HEK293T (cell line): ENCODE measurements around the gene SEC14L1.

Source experiments
- CTCF ChIA-PET: fragments of 350-600 bp; formaldehyde crosslinking; extraction: SDS; loops from one replicate; lab custom pipeline; 2021; ENCODE audit warnings: antibody characterized with exemption, inconsistent platforms; lab: Yijun Ruan, JAX
- POLR2A ChIA-PET: fragments of 350-600 bp; formaldehyde crosslinking; extraction: SDS; loops from one replicate; lab custom pipeline; 2020; ENCODE audit warnings: antibody characterized with exemption, inconsistent platforms; lab: Yijun Ruan, JAX
- DNase-seq: peaks from one replicate; pipeline ENCODE4 v3.0.0; 2012; ENCODE audit warnings: mixed read lengths; ENCODE audit errors: extremely low spot score
- ARNT ChIP-seq: fragments of 450-650 bp; IDR thresholded peaks from 2 replicates; pipeline ENCODE4 v1.6.1; 2017; ENCODE audit warnings: mild to moderate bottlenecking
- BHLHE40 ChIP-seq: fragments of 450-650 bp; IDR thresholded peaks from 2 replicates; pipeline ENCODE4 v1.6.1; 2016; ENCODE audit warnings: mild to moderate bottlenecking, moderate library complexity, borderline replicate concordance
- CTBP1 ChIP-seq: fragments of 450-650 bp; IDR thresholded peaks from 2 replicates; pipeline ENCODE4 v1.6.1; 2016; ENCODE audit warnings: borderline replicate concordance
- ELF4 ChIP-seq: fragments of 450-650 bp; IDR thresholded peaks from 2 replicates; pipeline ENCODE4 v1.6.1; 2017; ENCODE audit warnings: antibody characterized with exemption
- FOXA1 ChIP-seq: fragments of 450-650 bp; IDR thresholded peaks from 2 replicates; pipeline ENCODE4 v1.6.1; 2016; ENCODE audit warnings: mild to moderate bottlenecking
- FOXK2 ChIP-seq: fragments of 450-650 bp; IDR thresholded peaks from 2 replicates; pipeline ENCODE4 v1.6.1; 2016; ENCODE audit warnings: mild to moderate bottlenecking
- FOXM1 ChIP-seq: fragments of 450-650 bp; IDR thresholded peaks from 2 replicates; pipeline ENCODE4 v1.6.1; 2017; ENCODE audit warnings: mild to moderate bottlenecking, borderline replicate concordance
- HDGF ChIP-seq: fragments of 450-650 bp; IDR thresholded peaks from 2 replicates; pipeline ENCODE4 v1.6.1; 2017; ENCODE audit warnings: antibody characterized with exemption, borderline replicate concordance
- L3MBTL2 ChIP-seq: fragments of 450-650 bp; conservative IDR thresholded peaks from 2 replicates; pipeline ENCODE4 v1.6.1; 2016; ENCODE audit warnings: mild to moderate bottlenecking
- LEF1 ChIP-seq: fragments of 450-650 bp; IDR thresholded peaks from 2 replicates; pipeline ENCODE4 v1.6.1; 2017; ENCODE audit warnings: mild to moderate bottlenecking, borderline replicate concordance
- NFRKB ChIP-seq: fragments of 450-650 bp; IDR thresholded peaks from 2 replicates; pipeline ENCODE4 v1.6.1; 2016; ENCODE audit warnings: mild to moderate bottlenecking, moderate library complexity
- PKNOX1 ChIP-seq: fragments of 450-650 bp; IDR thresholded peaks from 2 replicates; pipeline ENCODE4 v1.6.1; 2016
- SP1 ChIP-seq: fragments of 450-650 bp; IDR thresholded peaks from 2 replicates; pipeline ENCODE4 v1.6.1; 2017
- SUZ12 ChIP-seq: fragments of 450-650 bp; IDR thresholded peaks from 2 replicates; pipeline ENCODE4 v1.6.1; 2016; ENCODE audit warnings: mild to moderate bottlenecking
- TARDBP ChIP-seq: fragments of 450-650 bp; IDR thresholded peaks from 2 replicates; pipeline ENCODE4 v1.6.1; 2016
- ZNF384 ChIP-seq: fragments of 450-650 bp; IDR thresholded peaks from 2 replicates; pipeline ENCODE4 v1.6.1; 2016

The SEC14L1 gene

GRCh38 chr17:77180503-77181357 is 40.0 kb downstream of the SEC14L1 start:
- TF ChIP-seq ZNF384: no peak
- no peak for TF ChIP-seq HDGF
- TF ChIP-seq SP1: no peak
- no peak for TF ChIP-seq TARDBP
- TF ChIP-seq ELF4: no peak
- TF ChIP-seq NFRKB: no peak
- TF ChIP-seq SUZ12: no peak
- no peak for TF ChIP-seq FOXA1
- no peak for TF ChIP-seq FOXM1
- no peak for TF ChIP-seq PKNOX1
- DNase-seq: no peak
- ChIA-PET CTCF (interaction anchor here (0.6 kb wide), 1 partner anchor 124 kb away, joined by 3 read pairs; no protein-coding TSS in a partner anchor), POLR2A (no interaction called here)

DNA sequence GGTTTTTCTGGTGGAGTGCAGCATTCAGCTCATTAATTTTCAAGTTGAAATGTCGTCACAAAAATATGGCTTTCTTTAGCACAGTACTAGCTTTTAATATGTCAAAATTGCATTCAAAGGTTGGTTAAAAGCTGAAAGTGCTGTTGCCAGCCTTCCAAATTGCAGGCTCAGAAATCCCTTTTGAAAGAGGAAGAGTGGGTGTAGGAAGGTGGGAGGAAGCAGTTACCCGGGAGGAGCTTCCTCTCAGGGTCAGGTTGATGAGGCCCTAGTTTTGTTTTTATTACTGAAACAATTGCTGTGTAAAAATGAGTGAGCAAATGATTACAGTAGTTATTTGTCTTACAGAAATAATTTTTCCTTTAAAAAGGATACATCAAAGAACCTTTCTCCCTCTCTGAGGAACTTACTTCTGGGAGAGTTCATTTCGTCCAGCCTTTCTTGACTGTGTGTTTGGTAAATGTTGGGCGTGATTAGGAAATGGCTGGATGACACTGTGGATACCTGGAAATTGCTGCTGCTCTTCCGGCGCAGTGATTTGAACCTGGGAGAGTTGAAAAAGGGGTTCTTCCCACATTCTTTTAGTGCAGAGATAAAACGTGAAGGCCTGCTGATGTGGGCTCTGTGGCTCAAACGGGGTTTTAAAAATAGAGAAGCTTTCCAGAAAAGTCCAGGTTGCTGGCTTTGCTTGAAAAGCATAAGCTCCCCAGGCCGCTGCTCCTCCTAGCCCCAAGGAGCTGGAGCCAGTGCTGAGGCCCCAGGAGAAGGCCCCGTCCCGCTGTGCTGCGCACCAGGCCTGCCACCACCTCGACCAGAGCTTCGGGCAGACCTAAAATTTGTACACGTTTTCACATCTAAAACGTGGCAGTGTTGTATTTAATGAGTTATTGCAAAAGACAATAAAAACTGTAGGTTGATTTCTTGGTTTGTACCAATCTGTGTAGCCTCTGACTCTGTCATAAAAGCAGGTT is 41.7 kb downstream of the SEC14L1 start:
- DNase-seq: no peak
- ChIA-PET POLR2A (interaction anchor here (1.2 kb wide), 1 partner anchor 20 kb away, joined by 3 read pairs; no protein-coding TSS in a partner anchor), CTCF (no interaction called here)
- no peak for TF ChIP-seq BHLHE40
- no peak for TF ChIP-seq NFRKB
- TF ChIP-seq ARNT: no peak
- no peak for TF ChIP-seq SP1
- no peak for TF ChIP-seq SUZ12
- no peak for TF ChIP-seq L3MBTL2
- no peak for TF ChIP-seq CTBP1
- TF ChIP-seq ZNF384: no peak
- no peak for TF ChIP-seq FOXM1
- no peak for TF ChIP-seq PKNOX1
- no peak for TF ChIP-seq LEF1
- TF ChIP-seq FOXA1: no peak
- no peak for TF ChIP-seq ELF4
- no peak for TF ChIP-seq TARDBP

GRCh38 chr17:77184474-77184873 is 43.7 kb downstream of the SEC14L1 start:
- DNase-seq: no peak
- TF ChIP-seq BHLHE40 (no peak), FOXK2 (no peak), ZNF384 (no peak), FOXM1 (no peak), L3MBTL2 (no peak), SP1 (no peak), ARNT (no peak), FOXA1 (no peak), HDGF (no peak), SUZ12 (no peak), CTBP1 (no peak), TARDBP (no peak), PKNOX1 (no peak), NFRKB (no peak), ELF4 (no peak), LEF1 (no peak)
- ChIA-PET CTCF (no interaction called here), POLR2A (no interaction called here)

GRCh38 chr17:77185137-77185536 is 44.4 kb downstream of the SEC14L1 start:
- ChIA-PET POLR2A (no interaction called here), CTCF (no interaction called here)
- TF ChIP-seq L3MBTL2 (no peak), ZNF384 (no peak), NFRKB (no peak), LEF1 (no peak), SUZ12 (no peak), PKNOX1 (no peak), FOXA1 (no peak)
- no peak for DNase-seq

GRCh38 chr17:77186141-77186604 is 45.4 kb downstream of the SEC14L1 start:
- CTCF ChIA-PET: no interaction called here
- TF ChIP-seq FOXA1 (no peak), FOXM1 (no peak), ZNF384 (no peak), TARDBP (no peak), PKNOX1 (no peak), CTBP1 (no peak), ARNT (no peak), L3MBTL2 (no peak), LEF1 (no peak), ELF4 (no peak), SP1 (no peak), NFRKB (no peak), FOXK2 (no peak), BHLHE40 (no peak), SUZ12 (no peak)
- DNase-seq: no peak
- POLR2A ChIA-PET: no interaction called here
